ENCODE measurements around the gene SRCIN1. TPM values are rescaled to one million over a fixed set of nuclear protein-coding genes. Genes with fewer than 3 reads are reported as not detected.
"Not testable (repeated sequence)": the region's sequence is repeated elsewhere in the genome, so short reads cannot be mapped to it uniquely, and the experiment has no call there.

SRCIN1 gene
- polyA plus RNA-seq, 2 donors = 2.2 to 2.5 TPM

GRCh38 chr17:38531761-38532160 lies 74.0 kb downstream of the SRCIN1 start:
- not testable (repeated sequence) for H3K27ac ChIP-seq (ENCODE audit: low read depth in 2 of 2, low read length in 1 of 2); H3K27me3 ChIP-seq (ENCODE audit: control insufficient read depth in 1 of 2, insufficient read depth in 2 of 2, low read length in 2 of 2); H3K4me1 ChIP-seq (ENCODE audit: control insufficient read depth in 2 of 2, insufficient read depth in 2 of 2, low read length in 1 of 2); H3K4me3 ChIP-seq (ENCODE audit: low read depth in 1 of 2, low read length in 2 of 2); H3K9me3 ChIP-seq (ENCODE audit: control insufficient read depth in 2 of 2, insufficient read depth in 1 of 2, low read depth in 1 of 2, low read length in 1 of 2); H3K36me3 ChIP-seq (ENCODE audit: control insufficient read depth in 2 of 2, insufficient read depth in 2 of 2, low read length in 1 of 2)
- WGBS, 2 donors = 75 to 84% methylated on average over 6 to 10 of the region's 11 CpGs

GRCh38 chr17:38530856-38531255 lies 74.9 kb downstream of the SRCIN1 start:
- not testable (repeated sequence) for H3K36me3 ChIP-seq (ENCODE audit: control insufficient read depth in 2 of 2, insufficient read depth in 2 of 2, low read length in 1 of 2); H3K9me3 ChIP-seq (ENCODE audit: control insufficient read depth in 2 of 2, insufficient read depth in 1 of 2, low read depth in 1 of 2, low read length in 1 of 2); H3K4me1 ChIP-seq (ENCODE audit: control insufficient read depth in 2 of 2, insufficient read depth in 2 of 2, low read length in 1 of 2); H3K27ac ChIP-seq (ENCODE audit: low read depth in 2 of 2, low read length in 1 of 2); H3K27me3 ChIP-seq (ENCODE audit: control insufficient read depth in 1 of 2, insufficient read depth in 2 of 2, low read length in 2 of 2); H3K4me3 ChIP-seq (ENCODE audit: low read depth in 1 of 2, low read length in 2 of 2)
- 28 to 38% methylated on average over 10 of the region's 11 CpGs for WGBS, 2 donors

GRCh38 chr17:38528141-38528540 lies 77.6 kb downstream of the SRCIN1 start:
- 31 to 42% methylated on average over 10 of the region's 10 CpGs for WGBS, 2 donors
- H3K27ac ChIP-seq (ENCODE audit: low read depth in 2 of 2, low read length in 1 of 2); H3K4me1 ChIP-seq (ENCODE audit: control insufficient read depth in 2 of 2, insufficient read depth in 2 of 2, low read length in 1 of 2); H3K9me3 ChIP-seq (ENCODE audit: control insufficient read depth in 2 of 2, insufficient read depth in 1 of 2, low read depth in 1 of 2, low read length in 1 of 2); H3K27me3 ChIP-seq (ENCODE audit: control insufficient read depth in 1 of 2, insufficient read depth in 2 of 2, low read length in 2 of 2); H3K36me3 ChIP-seq (ENCODE audit: control insufficient read depth in 2 of 2, insufficient read depth in 2 of 2, low read length in 1 of 2); H3K4me3 ChIP-seq (ENCODE audit: low read depth in 1 of 2, low read length in 2 of 2): not testable (repeated sequence)

GRCh38 chr17:38526526-38526925 lies 79.2 kb downstream of the SRCIN1 start:
- H3K4me1 ChIP-seq (ENCODE audit: control insufficient read depth in 2 of 2, insufficient read depth in 2 of 2, low read length in 1 of 2); H3K36me3 ChIP-seq (ENCODE audit: control insufficient read depth in 2 of 2, insufficient read depth in 2 of 2, low read length in 1 of 2); H3K4me3 ChIP-seq (ENCODE audit: low read depth in 1 of 2, low read length in 2 of 2); H3K27ac ChIP-seq (ENCODE audit: low read depth in 2 of 2, low read length in 1 of 2); H3K27me3 ChIP-seq (ENCODE audit: control insufficient read depth in 1 of 2, insufficient read depth in 2 of 2, low read length in 2 of 2); H3K9me3 ChIP-seq (ENCODE audit: control insufficient read depth in 2 of 2, insufficient read depth in 1 of 2, low read depth in 1 of 2, low read length in 1 of 2): not testable (repeated sequence)
- 65 to 73% methylated on average over 8 of the region's 8 CpGs for WGBS, 2 donors

DNA sequence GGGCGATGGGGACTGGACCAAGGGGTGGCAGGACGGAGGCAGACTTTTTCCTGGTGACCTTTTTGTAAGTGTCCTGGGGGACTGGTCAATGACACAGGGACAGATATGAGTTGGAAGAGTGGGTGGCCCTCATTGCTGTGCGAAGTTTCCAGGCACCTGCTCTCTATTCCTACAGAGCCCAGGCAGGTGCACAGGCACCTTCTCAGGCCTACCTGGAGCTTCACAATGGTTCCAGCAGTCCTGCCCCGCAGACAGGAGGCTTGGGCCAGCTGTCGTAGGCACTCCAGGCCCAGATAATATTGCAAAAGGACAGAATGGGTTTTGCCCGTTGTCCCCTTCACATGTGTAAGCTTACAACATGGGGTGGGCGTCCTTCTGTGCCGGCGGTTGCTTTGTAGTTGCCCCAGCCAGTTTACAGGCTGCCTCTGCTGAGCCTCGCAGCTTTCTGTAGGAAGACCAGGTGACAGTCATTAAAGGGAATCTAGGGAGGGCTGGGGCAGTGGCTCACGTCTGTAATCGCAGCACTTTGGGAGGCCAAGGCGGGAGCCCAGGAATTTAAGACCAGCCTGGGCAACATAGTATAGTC lies 93.2 kb downstream of the SRCIN1 start:
- WGBS, 2 donors = 76 to 79% methylated on average over 13 of the region's 13 CpGs
- Histone ChIP-seq H3K27me3 (ENCODE audit: control insufficient read depth in 1 of 2, insufficient read depth in 2 of 2, low read length in 2 of 2) (no peaks in the 10 kb centered on the region), H3K4me1 (ENCODE audit: control insufficient read depth in 2 of 2, insufficient read depth in 2 of 2, low read length in 1 of 2) (peaks cover 0 to 9% of the 10 kb centered on the region in 2 donors), H3K27ac (ENCODE audit: low read depth in 2 of 2, low read length in 1 of 2) (peak overlapping the region in 1 of 2 donors; percentile 52), H3K4me3 (ENCODE audit: low read depth in 1 of 2, low read length in 2 of 2) (no peak overlapping the region), H3K9me3 (ENCODE audit: control insufficient read depth in 2 of 2, insufficient read depth in 1 of 2, low read depth in 1 of 2, low read length in 1 of 2) (no peaks in the 10 kb centered on the region), H3K36me3 (ENCODE audit: control insufficient read depth in 2 of 2, insufficient read depth in 2 of 2, low read length in 1 of 2) (peaks cover 0 to 1% of the 10 kb centered on the region in 2 donors)

DNA sequence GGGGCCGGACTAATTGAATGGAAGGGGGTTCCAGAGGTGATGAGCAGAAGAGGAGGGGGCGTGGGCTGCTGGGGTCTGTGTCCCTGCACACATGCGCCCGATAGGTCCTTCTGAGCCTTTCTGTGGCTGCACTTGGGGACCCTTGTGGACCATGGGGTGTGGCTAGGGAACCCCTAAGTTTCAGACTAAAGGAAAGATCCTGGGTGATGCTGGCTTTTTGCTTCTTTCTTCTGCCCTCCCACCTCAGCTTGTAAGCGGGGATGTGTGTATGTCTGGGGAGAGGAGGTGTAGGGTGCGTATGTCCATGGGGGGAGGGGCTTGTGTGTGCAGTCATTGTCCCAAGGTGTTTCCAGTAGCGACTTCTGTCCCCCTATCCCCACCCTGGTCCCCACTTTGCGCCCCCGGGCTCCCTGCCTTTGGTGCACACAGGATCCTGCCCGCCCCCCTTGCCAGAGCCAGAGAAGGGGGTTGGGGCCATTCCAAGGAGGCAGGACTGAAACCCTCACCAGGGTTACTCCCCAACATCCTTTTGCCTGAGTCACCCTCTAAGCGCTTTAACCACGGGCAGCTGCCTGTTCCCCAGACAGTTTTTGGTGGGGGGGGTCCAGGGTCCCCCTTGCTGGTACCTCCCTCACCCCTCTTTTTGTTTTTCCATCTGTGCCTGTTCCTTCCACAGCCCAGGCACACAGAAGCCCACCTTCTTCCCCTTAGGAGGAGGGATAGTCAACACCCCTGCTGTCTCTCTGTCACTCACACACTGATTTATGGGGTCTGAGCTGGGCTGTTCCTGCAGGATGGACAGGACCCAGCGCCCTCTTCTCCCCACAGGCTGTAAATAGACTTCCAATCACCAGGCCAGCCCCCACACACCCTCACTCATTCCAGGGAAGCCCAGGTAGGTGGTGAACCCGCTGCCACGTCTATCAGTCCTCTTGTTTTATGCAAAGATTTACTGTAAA lies 94.3 kb downstream of the SRCIN1 start:
- Histone ChIP-seq H3K9me3 (ENCODE audit: control insufficient read depth in 2 of 2, insufficient read depth in 1 of 2, low read depth in 1 of 2, low read length in 1 of 2) (no peaks in the 10 kb centered on the region), H3K27me3 (ENCODE audit: control insufficient read depth in 1 of 2, insufficient read depth in 2 of 2, low read length in 2 of 2) (no peaks in the 10 kb centered on the region), H3K36me3 (ENCODE audit: control insufficient read depth in 2 of 2, insufficient read depth in 2 of 2, low read length in 1 of 2) (peaks cover 0 to 6% of the 10 kb centered on the region in 2 donors), H3K4me3 (ENCODE audit: low read depth in 1 of 2, low read length in 2 of 2) (no peak overlapping the region), H3K4me1 (ENCODE audit: control insufficient read depth in 2 of 2, insufficient read depth in 2 of 2, low read length in 1 of 2) (peaks cover 0 to 9% of the 10 kb centered on the region in 2 donors), H3K27ac (ENCODE audit: low read depth in 2 of 2, low read length in 1 of 2) (peak overlapping the region in 1 of 2 donors; percentile 33)
- 63 to 64% methylated on average over 15 of the region's 15 CpGs for WGBS, 2 donors

- H3K4me3 ChIP-seq (ENCODE audit: low read depth in 1 of 2, low read length in 2 of 2) = no peak overlapping the region
- 23 to 54% methylated on average over 65 to 86 of the region's 86 CpGs for WGBS, 2 donors
Measured at GRCh38 chr17:38510421-38511149, 95.2 kb downstream of the SRCIN1 start.

DNA sequence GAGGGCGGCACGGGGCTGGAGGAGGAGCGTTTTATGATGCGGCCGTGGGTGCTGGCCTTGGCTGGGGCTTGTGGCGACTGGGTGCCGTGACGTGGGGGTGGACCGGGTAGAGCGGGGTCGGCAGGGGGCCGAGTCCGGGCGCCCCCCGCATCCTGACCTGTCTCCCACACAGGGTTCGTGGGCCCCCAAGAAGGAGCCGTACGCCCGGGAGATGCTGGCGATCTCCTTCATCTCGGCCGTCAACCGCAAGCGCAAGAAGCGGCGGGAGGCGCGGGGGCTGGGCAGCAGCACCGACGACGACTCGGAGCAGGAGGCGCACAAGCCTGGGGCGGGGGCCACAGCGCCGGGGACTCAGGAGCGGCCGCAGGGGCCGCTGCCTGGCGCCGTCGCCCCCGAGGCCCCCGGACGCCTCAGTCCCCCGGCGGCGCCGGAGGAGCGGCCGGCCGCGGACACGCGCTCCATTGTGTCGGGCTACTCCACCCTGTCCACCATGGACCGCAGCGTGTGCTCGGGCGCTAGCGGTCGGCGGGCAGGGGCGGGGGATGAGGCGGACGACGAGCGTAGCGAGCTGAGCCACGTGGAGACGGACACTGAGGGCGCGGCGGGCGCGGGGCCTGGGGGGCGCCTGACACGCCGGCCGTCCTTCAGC lies 95.9 kb downstream of the SRCIN1 start:
- Histone ChIP-seq H3K27ac (ENCODE audit: low read depth in 2 of 2, low read length in 1 of 2) (peak overlapping the region in 1 of 2 donors; percentile 27), H3K9me3 (ENCODE audit: control insufficient read depth in 2 of 2, insufficient read depth in 1 of 2, low read depth in 1 of 2, low read length in 1 of 2) (no peaks in the 10 kb centered on the region), H3K27me3 (ENCODE audit: control insufficient read depth in 1 of 2, insufficient read depth in 2 of 2, low read length in 2 of 2) (no peaks in the 10 kb centered on the region), H3K4me3 (ENCODE audit: low read depth in 1 of 2, low read length in 2 of 2) (no peak overlapping the region), H3K4me1 (ENCODE audit: control insufficient read depth in 2 of 2, insufficient read depth in 2 of 2, low read length in 1 of 2) (peaks cover 0 to 9% of the 10 kb centered on the region in 2 donors), H3K36me3 (ENCODE audit: control insufficient read depth in 2 of 2, insufficient read depth in 2 of 2, low read length in 1 of 2) (peaks cover 0 to 6% of the 10 kb centered on the region in 2 donors)
- 41 to 52% methylated on average over 76 to 80 of the region's 80 CpGs for WGBS, 2 donors

More at GRCh38 chr17:38510421-38511149, 95.2 kb downstream of the SRCIN1 start:
- Histone ChIP-seq H3K4me1 (ENCODE audit: control insufficient read depth in 2 of 2, insufficient read depth in 2 of 2, low read length in 1 of 2) (peaks cover 0 to 9% of the 10 kb centered on the region in 2 donors), H3K27ac (ENCODE audit: low read depth in 2 of 2, low read length in 1 of 2) (no peak overlapping the region), H3K9me3 (ENCODE audit: control insufficient read depth in 2 of 2, insufficient read depth in 1 of 2, low read depth in 1 of 2, low read length in 1 of 2) (no peaks in the 10 kb centered on the region), H3K36me3 (ENCODE audit: control insufficient read depth in 2 of 2, insufficient read depth in 2 of 2, low read length in 1 of 2) (peaks cover 0 to 6% of the 10 kb centered on the region in 2 donors), H3K27me3 (ENCODE audit: control insufficient read depth in 1 of 2, insufficient read depth in 2 of 2, low read length in 2 of 2) (no peaks in the 10 kb centered on the region)
